AG10803 (cell line): Measurements from ENCODE around the gene GSAP.

Experiments used
- DNase-seq: peaks from one replicate; pipeline ENCODE4 v3.0.0; 2010; ENCODE audit warnings: low read depth
- H3K4me3 ChIP-seq: 2 replicates; pipeline ENCODE4 v1.5.1; 2011; ENCODE audit warnings: mild to moderate bottlenecking, low read length, control low read depth
- TF ChIP-seq, protein P1 (sequence below): conservative IDR thresholded peaks from 2 replicates; pipeline ENCODE4 v1.5.1; 2011; ENCODE audit warnings: mild to moderate bottlenecking, low read length, control low read depth, inconsistent platforms

The GSAP gene

DNA sequence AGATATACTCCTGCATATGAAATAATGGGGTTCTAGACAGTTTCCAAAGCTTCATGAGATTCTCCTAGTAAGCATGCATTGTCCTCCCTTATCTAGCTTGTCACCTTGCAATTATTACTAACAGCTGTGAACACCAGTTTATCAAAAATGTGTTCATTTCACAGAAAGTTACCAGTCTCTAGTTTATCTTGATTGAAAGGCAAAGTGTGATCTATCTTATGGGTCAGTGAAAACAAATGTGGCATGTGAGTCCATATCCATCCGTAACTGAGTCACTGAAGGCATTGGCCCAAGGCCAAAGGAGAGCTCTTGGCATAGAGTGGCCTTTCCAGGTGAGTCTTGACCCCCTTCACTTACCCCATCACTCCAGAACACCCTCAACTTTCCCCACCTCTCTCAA, 53.2 kb downstream of the GSAP start:
- no peak overlapping the region for H3K4me3 ChIP-seq
- DNase-seq, result no peak
- TF ChIP-seq, protein P1, sequence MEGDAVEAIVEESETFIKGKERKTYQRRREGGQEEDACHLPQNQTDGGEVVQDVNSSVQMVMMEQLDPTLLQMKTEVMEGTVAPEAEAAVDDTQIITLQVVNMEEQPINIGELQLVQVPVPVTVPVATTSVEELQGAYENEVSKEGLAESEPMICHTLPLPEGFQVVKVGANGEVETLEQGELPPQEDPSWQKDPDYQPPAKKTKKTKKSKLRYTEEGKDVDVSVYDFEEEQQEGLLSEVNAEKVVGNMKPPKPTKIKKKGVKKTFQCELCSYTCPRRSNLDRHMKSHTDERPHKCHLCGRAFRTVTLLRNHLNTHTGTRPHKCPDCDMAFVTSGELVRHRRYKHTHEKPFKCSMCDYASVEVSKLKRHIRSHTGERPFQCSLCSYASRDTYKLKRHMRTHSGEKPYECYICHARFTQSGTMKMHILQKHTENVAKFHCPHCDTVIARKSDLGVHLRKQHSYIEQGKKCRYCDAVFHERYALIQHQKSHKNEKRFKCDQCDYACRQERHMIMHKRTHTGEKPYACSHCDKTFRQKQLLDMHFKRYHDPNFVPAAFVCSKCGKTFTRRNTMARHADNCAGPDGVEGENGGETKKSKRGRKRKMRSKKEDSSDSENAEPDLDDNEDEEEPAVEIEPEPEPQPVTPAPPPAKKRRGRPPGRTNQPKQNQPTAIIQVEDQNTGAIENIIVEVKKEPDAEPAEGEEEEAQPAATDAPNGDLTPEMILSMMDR, result no peak

DNA sequence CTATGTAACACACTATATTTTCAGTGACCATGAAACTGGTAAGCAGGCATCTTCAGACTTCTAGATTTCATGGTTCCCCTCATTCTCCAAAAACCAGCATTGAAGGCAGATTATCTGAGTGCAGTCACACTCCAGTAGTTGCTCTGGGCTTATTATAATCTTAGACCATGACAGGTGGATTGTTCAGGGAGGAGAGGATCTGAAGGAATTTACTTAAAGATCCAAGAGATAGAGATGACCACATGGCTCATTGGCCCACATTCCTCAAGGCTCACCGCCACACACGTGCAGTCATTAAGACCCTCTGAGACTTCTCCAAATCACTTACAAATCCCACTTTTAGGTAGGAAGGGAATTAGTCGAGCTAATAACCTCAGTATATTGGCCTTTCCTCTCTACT, 55.2 kb downstream of the GSAP start:
- TF ChIP-seq, protein P1, result no peak
- no peak overlapping the region for H3K4me3 ChIP-seq
- DNase-seq, result no peak

DNA sequence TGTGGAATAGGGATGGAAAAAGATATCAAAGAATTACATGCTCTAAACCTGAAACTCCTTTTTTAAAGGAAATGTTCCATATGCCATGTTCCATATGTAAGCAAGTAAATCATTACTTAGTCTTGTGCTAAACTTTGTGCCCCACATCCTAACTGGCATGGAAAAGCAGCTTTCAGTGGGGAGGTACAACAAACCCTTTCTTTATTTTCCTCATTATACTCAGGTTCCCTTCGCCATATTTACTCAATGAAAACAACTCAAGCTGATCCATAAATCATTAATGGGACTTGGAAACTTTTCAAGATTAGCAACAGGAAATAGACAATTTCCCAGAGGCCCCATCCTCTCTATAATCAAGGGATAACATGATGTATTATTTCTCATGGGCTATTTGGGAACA, 56.0 kb downstream of the GSAP start:
- no peak for DNase-seq
- no peak overlapping the region for H3K4me3 ChIP-seq
- TF ChIP-seq, protein P1, result no peak

DNA sequence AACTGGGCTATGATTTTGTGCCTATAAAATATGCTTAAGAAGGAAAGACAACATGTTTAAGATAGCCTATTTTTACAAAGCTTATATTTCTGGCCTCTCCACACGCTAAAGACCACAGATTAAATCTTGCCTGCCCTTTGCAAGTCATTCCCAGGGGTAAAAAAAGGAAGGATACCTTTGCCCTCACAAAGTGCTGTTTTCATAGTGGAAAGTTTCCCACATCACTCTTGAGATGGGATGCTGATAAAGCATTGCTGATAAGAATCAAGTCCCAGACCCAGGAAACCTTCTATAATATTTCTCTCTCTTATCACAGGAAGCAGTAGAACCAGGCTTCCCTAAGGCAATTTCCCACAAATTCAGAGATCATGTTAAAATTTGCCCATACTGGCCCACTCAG, 56.5 kb downstream of the GSAP start:
- TF ChIP-seq, protein P1, result no peak
- H3K4me3 ChIP-seq, result no peak overlapping the region
- DNase-seq, result no peak

DNA sequence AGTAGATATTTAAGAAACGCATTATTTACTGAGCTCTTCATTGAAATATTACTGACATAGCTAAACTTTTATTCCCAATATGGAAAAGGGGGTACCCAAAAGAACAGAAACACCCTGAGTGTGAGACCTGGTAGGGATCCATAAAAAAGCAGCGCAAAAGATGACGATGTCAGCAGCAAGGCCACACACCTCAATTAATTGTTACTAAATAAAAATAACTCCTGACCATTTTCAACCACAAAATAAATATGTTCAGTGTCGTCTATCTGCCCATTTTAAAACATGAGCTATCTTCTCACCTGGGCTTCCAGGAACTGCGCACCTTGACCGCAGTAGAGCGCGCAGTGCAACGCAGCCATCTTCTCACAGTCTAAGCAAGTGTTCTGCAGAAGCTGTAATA, 61.2 kb downstream of the GSAP start:
- H3K4me3 ChIP-seq, result no peak overlapping the region
- no peak for DNase-seq
- TF ChIP-seq, protein P1, result no peak

DNA sequence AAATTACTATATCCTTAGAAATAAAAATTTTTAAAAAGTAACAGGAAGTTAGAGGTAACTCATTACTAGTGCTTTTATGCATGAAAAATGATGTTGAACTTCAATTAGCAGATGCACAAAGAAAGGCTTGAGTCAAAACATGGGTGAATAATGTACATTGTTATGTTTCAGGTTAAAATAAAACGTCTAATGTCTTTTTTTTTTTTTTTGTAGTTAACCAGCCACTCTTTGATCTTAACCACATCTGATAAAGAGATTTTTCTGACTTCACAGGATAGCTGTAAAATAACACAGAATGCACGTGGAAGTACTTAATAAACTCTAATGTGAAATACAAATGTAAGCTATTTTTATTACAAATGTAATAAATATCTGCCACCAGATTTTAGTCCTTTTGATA, 61.7 kb downstream of the GSAP start:
- TF ChIP-seq, protein P1, result no peak

DNA sequence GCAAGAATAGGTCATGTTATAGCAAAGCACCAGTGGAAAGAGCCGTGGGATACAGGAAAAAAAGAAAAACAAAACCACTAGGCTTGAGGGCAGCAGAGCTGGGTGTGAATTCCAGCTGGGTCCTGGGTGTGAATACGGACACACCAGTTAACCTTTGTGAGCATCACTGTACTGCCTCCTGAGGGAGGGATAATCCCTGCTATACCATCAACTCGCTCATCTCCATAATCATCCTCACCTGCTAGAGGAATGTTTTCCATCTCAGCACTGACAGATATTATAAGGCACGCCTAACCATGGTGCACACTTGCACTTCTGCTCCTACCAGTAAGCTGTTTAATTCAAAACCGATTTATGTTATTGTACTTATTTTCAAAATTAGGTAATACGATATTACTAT, 62.2 kb downstream of the GSAP start:
- TF ChIP-seq, protein P1, result no peak
- DNase-seq, result no peak
- no peak overlapping the region for H3K4me3 ChIP-seq

More for the DNA sequence above, 61.7 kb downstream of the GSAP start:
- no peak for DNase-seq
- H3K4me3 ChIP-seq, result no peak overlapping the region
